MM.1S (cell line): ENCODE measurements around the gene CATSPERB.

Experiments
- DNase-seq: peaks from one replicate; pipeline ENCODE4 v3.0.0-alpha.2; 2015
- H2AFZ ChIP-seq: fragments of 300-600 bp; sonication (generic); 2 replicates; pipeline ENCODE4 v1.6.0; 2016; ENCODE audit warnings: antibody characterized with exemption, low read length
- H3F3A ChIP-seq: fragments of 300-600 bp; sonication (generic); 2 replicates; pipeline ENCODE4 v1.6.1; 2016; ENCODE audit warnings: mild to moderate bottlenecking, antibody characterized with exemption, low read length, moderate library complexity, mixed read lengths; ENCODE audit not compliant: insufficient read depth
- H3K27ac ChIP-seq: fragments of 300-600 bp; sonication (generic); 2 replicates; pipeline ENCODE4 v1.5.1; 2016; ENCODE audit warnings: mild to moderate bottlenecking, low read length
- H3K27me3 ChIP-seq: fragments of 300-600 bp; sonication (generic); replicated peaks from 2 replicates; pipeline ENCODE4 v1.6.0; 2016; ENCODE audit warnings: low read length; ENCODE audit not compliant: insufficient read depth
- H3K36me3 ChIP-seq: fragments of 300-600 bp; sonication (generic); replicated peaks from 2 replicates; pipeline ENCODE4 v1.6.1; 2016; ENCODE audit warnings: mild to moderate bottlenecking, low read length, mixed read lengths; ENCODE audit not compliant: insufficient read depth
- H3K4me1 ChIP-seq: fragments of 300-600 bp; sonication (generic); 2 replicates; pipeline ENCODE4 v1.6.1; 2016; ENCODE audit warnings: low read length, mixed read lengths
- H3K4me2 ChIP-seq: fragments of 300-600 bp; sonication (generic); 2 replicates; pipeline ENCODE4 v1.6.0; 2016; ENCODE audit warnings: low read depth, low read length
- H3K4me3 ChIP-seq: fragments of 300-600 bp; sonication (generic); 2 replicates; pipeline ENCODE4 v1.5.1; 2016; ENCODE audit warnings: low read length, mixed read lengths
- H3K79me2 ChIP-seq: fragments of 300-600 bp; sonication (generic); 2 replicates; pipeline ENCODE4 v1.6.1; 2016; ENCODE audit warnings: mixed run types, low read length, mixed read lengths
- H3K9ac ChIP-seq: fragments of 300-600 bp; sonication (generic); 2 replicates; pipeline ENCODE4 v1.6.1; 2016; ENCODE audit warnings: low read length, mixed read lengths
- H3K9me2 ChIP-seq: fragments of 300-600 bp; sonication (generic); replicated peaks from 2 replicates; pipeline ENCODE4 v1.6.1; 2016; ENCODE audit warnings: mild to moderate bottlenecking, low read length, mixed read lengths; ENCODE audit not compliant: insufficient read depth
- H3K9me3 ChIP-seq: fragments of 300-600 bp; sonication (generic); replicated peaks from 2 replicates; pipeline ENCODE4 v1.6.1; 2016; ENCODE audit warnings: mild to moderate bottlenecking, low read length, mixed read lengths; ENCODE audit not compliant: insufficient read depth
- H4K20me1 ChIP-seq: fragments of 300-600 bp; sonication (generic); 2 replicates; pipeline ENCODE4 v1.6.1; 2016; ENCODE audit warnings: mild to moderate bottlenecking, low read length, moderate library complexity, mixed read lengths; ENCODE audit not compliant: insufficient read depth
- CTCF ChIP-seq: fragments of 300-600 bp; sonication (generic); IDR thresholded peaks from 2 replicates; pipeline ENCODE4 v1.5.1; 2016; ENCODE audit warnings: antibody characterized with exemption, low read length, mixed read lengths
- EZH2 ChIP-seq: fragments of 300-600 bp; sonication (generic); optimal IDR thresholded peaks from 2 replicates; pipeline ENCODE3; 2017; ENCODE audit warnings: low read depth, mild to moderate bottlenecking, antibody characterized with exemption, low read length, mixed read lengths
- EZH2phosphoT487 ChIP-seq: fragments of 300-600 bp; sonication (generic); IDR thresholded peaks from 2 replicates; pipeline ENCODE4 v1.6.1; 2018; ENCODE audit warnings: antibody characterized with exemption, low read length

CATSPERB gene

GRCh38 chr14:91653451-91653850, 78.4 kb downstream of the CATSPERB start:
- Histone ChIP-seq H3K4me1 (no peaks in the 10 kb centered on the region), H2AFZ (no peak overlapping the region), H3K36me3 (no peaks in the 10 kb centered on the region), H3K9me3 (no peaks in the 10 kb centered on the region), H3K27ac (no peak overlapping the region), H3K9ac (no peak overlapping the region), H3K27me3 (no peaks in the 10 kb centered on the region), H3F3A (no peaks in the 10 kb centered on the region), H3K4me3 (no peak overlapping the region), H4K20me1 (no peaks in the 10 kb centered on the region), H3K9me2 (no peaks in the 10 kb centered on the region), H3K79me2 (no peaks in the 10 kb centered on the region), H3K4me2 (no peak overlapping the region)
- TF ChIP-seq CTCF = no peak
- no peak for TF ChIP-seq EZH2
- no peak for TF ChIP-seq EZH2phosphoT487
- no peak for DNase-seq

- H3K27me3 ChIP-seq = no peaks in the 10 kb centered on the region
- TF ChIP-seq EZH2 (no peak), CTCF (0 out of 2 replicates have a peak, but pooled peaks have one; percentile 19)
- H3K36me3 ChIP-seq = no peaks in the 10 kb centered on the region
- no peaks in the 10 kb centered on the region for H4K20me1 ChIP-seq
- no peaks in the 10 kb centered on the region for H3K79me2 ChIP-seq
- no peaks in the 10 kb centered on the region for H3K9me3 ChIP-seq
- H3K27ac ChIP-seq = no peak overlapping the region
- no peaks in the 10 kb centered on the region for H3F3A ChIP-seq
- H3K4me3 ChIP-seq = no peak overlapping the region
- no peak overlapping the region for H3K4me2 ChIP-seq
- H3K9me2 ChIP-seq = no peaks in the 10 kb centered on the region
- H3K9ac ChIP-seq = no peak overlapping the region
- H2AFZ ChIP-seq = no peak overlapping the region
- DNase-seq = peak; percentile 27
- no peaks in the 10 kb centered on the region for H3K4me1 ChIP-seq
Measured at GRCh38 chr14:91649930-91650329, 82.0 kb downstream of the CATSPERB start.

- no peak for DNase-seq
- no peak for TF ChIP-seq CTCF
- TF ChIP-seq EZH2phosphoT487 = no peak
- no peak for TF ChIP-seq EZH2
- Histone ChIP-seq H3K27ac (no peak overlapping the region), H3K36me3 (no peaks in the 10 kb centered on the region), H3K4me2 (no peak overlapping the region), H3K27me3 (no peaks in the 10 kb centered on the region), H3K79me2 (no peaks in the 10 kb centered on the region), H3K9me2 (no peaks in the 10 kb centered on the region), H3K9ac (no peak overlapping the region), H3K4me1 (no peaks in the 10 kb centered on the region), H3F3A (no peaks in the 10 kb centered on the region), H3K4me3 (no peak overlapping the region), H2AFZ (no peak overlapping the region), H4K20me1 (no peaks in the 10 kb centered on the region), H3K9me3 (no peaks in the 10 kb centered on the region)
Measured at GRCh38 chr14:91647856-91648255, 84.0 kb downstream of the CATSPERB start.
